CD14-positive monocyte (primary cell): Measurements from ENCODE around the gene MT1A. TPM values are rescaled to one million over a fixed set of nuclear protein-coding genes. Genes with fewer than 3 reads are reported as not detected.

Experiments used
- DNase-seq, 3 donors: peaks; one replicate each; pipeline ENCODE4 v3.0.0-alpha.2; 2011 to 2022
- H2AFZ ChIP-seq: 2 replicates; pipeline ENCODE4 v1.6.0; 2012; ENCODE audit warnings: mild to moderate bottlenecking, low read depth, low read length, inconsistent platforms; ENCODE audit not compliant: insufficient read depth, poor library complexity, severe bottlenecking
- H3K27ac ChIP-seq, 2 donors: 1 replicate in 1 of 2; 2 replicates in 1 of 2; pipeline ENCODE4 v1.5.1; 2012 to 2013; ENCODE audit warnings: low read length in 2 of 2, control low read depth in 1 of 2, inconsistent platforms in 1 of 2, low read depth in 1 of 2, mild to moderate bottlenecking in 1 of 2
- H3K27me3 ChIP-seq, 2 donors: one replicate each; pipeline versions ENCODE4 v1.6.0 to v1.6.1; 2011 to 2013; ENCODE audit warnings: low read length in 2 of 2; ENCODE audit not compliant: control insufficient read depth in 2 of 2, insufficient read depth in 2 of 2
- H3K36me3 ChIP-seq, 2 donors: replicated peaks in 1 of 2; 1 replicate in 1 of 2; 2 replicates in 1 of 2; pipeline versions ENCODE4 v1.5.1 to v1.6.1; 2012 to 2013; ENCODE audit warnings: low read length in 2 of 2, control low read depth in 1 of 2, inconsistent platforms in 1 of 2, mild to moderate bottlenecking in 1 of 2; ENCODE audit not compliant: insufficient read depth in 2 of 2, control insufficient read depth in 1 of 2
- H3K4me1 ChIP-seq, 2 donors: 1 replicate in 1 of 2; 2 replicates in 1 of 2; pipeline versions ENCODE4 v1.5.1 to v1.6.1; 2012 to 2013; ENCODE audit warnings: low read length in 2 of 2, control low read depth in 1 of 2, inconsistent platforms in 1 of 2, mild to moderate bottlenecking in 1 of 2, moderate library complexity in 1 of 2; ENCODE audit not compliant: insufficient read depth in 2 of 2, control insufficient read depth in 1 of 2
- H3K4me2 ChIP-seq: replicated peaks from 2 replicates; pipeline ENCODE3; 2012; ENCODE audit warnings: low read length, moderate library complexity, mild to moderate bottlenecking; ENCODE audit not compliant: poor library complexity, severe bottlenecking; ENCODE audit errors: extremely low read depth
- H3K4me3 ChIP-seq, 3 experiments: fragments of 200-600 bp in 1 of 3; sonication (generic) in 1 of 3; replicated peaks in 1 of 3; 1 replicate in 2 of 3; 2 replicates in 1 of 3; pipeline ENCODE4 v1.5.1; 2011 to 2013; ENCODE audit warnings: low read length in 3 of 3, mild to moderate bottlenecking in 3 of 3, control low read depth in 2 of 3, low read depth in 2 of 3, inconsistent platforms in 1 of 3, moderate library complexity in 1 of 3
- H3K79me2 ChIP-seq: 2 replicates; pipeline ENCODE4 v1.6.0; 2012; ENCODE audit warnings: mild to moderate bottlenecking, control low read depth, inconsistent platforms, low read length, moderate library complexity; ENCODE audit not compliant: insufficient read depth
- H3K9ac ChIP-seq: 2 replicates; pipeline ENCODE4 v1.6.0; 2017; ENCODE audit warnings: low read length, mild to moderate bottlenecking; ENCODE audit not compliant: insufficient read depth, poor library complexity, severe bottlenecking
- H3K9me3 ChIP-seq, 2 donors: replicated peaks in 1 of 2; 1 replicate in 1 of 2; 2 replicates in 1 of 2; pipeline versions ENCODE4 v1.5.1 to v1.6.1; 2012 to 2013; ENCODE audit warnings: low read length in 2 of 2, control low read depth in 1 of 2; ENCODE audit not compliant: control insufficient read depth in 1 of 2, insufficient read depth in 1 of 2
- H4K20me1 ChIP-seq: 2 replicates; pipeline ENCODE4 v1.6.0; 2012; ENCODE audit warnings: mild to moderate bottlenecking, low read length, control low read depth, moderate library complexity; ENCODE audit not compliant: insufficient read depth
- H3K27ac Mint-ChIP-seq, 7 donors: one replicate each; pipeline ENCODE4 v1.8.0; 2020; ENCODE audit warnings: mild to moderate bottlenecking in 7 of 7, mixed read lengths in 7 of 7, moderate library complexity in 6 of 7, inconsistent platforms in 2 of 7
- H3K27me3 Mint-ChIP-seq, 3 donors: one replicate each; pipeline ENCODE4 v1.8.0; 2021 to 2022; ENCODE audit warnings: low read depth in 3 of 3, mild to moderate bottlenecking in 3 of 3, mixed read lengths in 3 of 3, moderate library complexity in 3 of 3, inconsistent platforms in 1 of 3
- H3K36me3 Mint-ChIP-seq, 2 donors: one replicate each; pipeline ENCODE4 v1.8.0; 2020; ENCODE audit warnings: mixed read lengths in 2 of 2, inconsistent platforms in 1 of 2, mild to moderate bottlenecking in 1 of 2
- H3K4me1 Mint-ChIP-seq: one replicate; pipeline ENCODE4 v1.8.0; 2020; ENCODE audit warnings: mild to moderate bottlenecking, mixed read lengths
- H3K4me3 Mint-ChIP-seq, 2 donors: one replicate each; pipeline ENCODE4 v1.8.0; 2020; ENCODE audit warnings: mild to moderate bottlenecking in 2 of 2, mixed read lengths in 2 of 2, moderate library complexity in 1 of 2
- H3K9me3 Mint-ChIP-seq, 7 donors: one replicate each; pipeline ENCODE4 v1.8.0; 2020 to 2022; ENCODE audit warnings: mixed read lengths in 7 of 7, mild to moderate bottlenecking in 6 of 7, moderate library complexity in 6 of 7, inconsistent platforms in 2 of 7
- CTCF ChIP-seq: fragments of 200-600 bp; IDR thresholded peaks from one replicate; pipeline ENCODE4 v1.8.0; 2022; ENCODE audit warnings: antibody characterized with exemption, mild to moderate bottlenecking
- WGBS: methylation state at CpG from one replicate; pipeline ENCODE4 v1.1.5; 2013; ENCODE audit warnings: missing lambda C conversion rate; ENCODE audit not compliant: insufficient coverage; 5-methylcytosine and 5-hydroxymethylcytosine counted together
- intact Hi-C, 2 donors: fragments of 100-400 bp; cut with micrococcal nuclease; formaldehyde crosslinking; loops; one replicate each; pipeline versions ENCODE4 v1.15.0 to v1.15.1; 2023
- polyA plus RNA-seq, 3 donors: library from polyadenylated mRNA; depleted of rRNA in 1 of 3; unstranded in 2 of 3; stranded (reverse) in 1 of 3; fragments of 300-500 nt in 2 of 3; fragments of >200 nt in 1 of 3; fragmentation: Illumina TruSeq in 2 of 3; gene quantifications; 1 replicate in 2 of 3; 2 replicates in 1 of 3; pipeline ENCODE4 v1.2.3, GENCODE V29; 2012 to 2021

The MT1A gene
- polyA plus RNA-seq, 3 donors = not detected

DNA sequence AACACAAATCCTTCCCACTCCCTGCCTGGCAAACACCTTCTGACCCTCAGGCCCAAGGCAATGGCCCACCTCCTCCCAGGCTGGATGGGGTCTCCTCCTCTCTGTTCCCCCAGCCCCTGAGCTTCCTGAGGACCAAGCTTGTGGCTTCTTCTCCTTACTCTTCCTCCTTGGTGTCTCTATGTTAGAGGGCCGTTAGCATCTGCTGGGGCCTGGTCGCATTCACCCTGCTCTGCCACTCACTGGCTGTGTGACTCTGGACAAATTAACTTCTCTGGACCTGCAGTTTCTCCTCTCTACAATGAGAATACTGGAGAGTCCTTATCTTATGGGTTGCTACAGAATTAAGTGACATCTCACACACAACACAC lies 30.8 kb upstream of the MT1A start:
- peak overlapping the region; percentile 82 to 91 (median 88) for H3K27ac Mint-ChIP-seq
- Histone ChIP-seq H4K20me1 (no peaks in the 10 kb centered on the region), H3K9ac (peak overlapping the region; percentile 65), H3K27me3 (no peaks in the 10 kb centered on the region), H3K4me2 (peak overlapping the region; percentile 87), H3K9me3 (no peaks in the 10 kb centered on the region), H3K79me2 (no peaks in the 10 kb centered on the region), H3K4me1 (peaks cover 34 to 41% of the 10 kb centered on the region in 2 donors), H3K27ac (peak overlapping the region; percentile 65 to 93), H3K4me3 (peak overlapping the region in 2 of 3 experiments; percentile 46 to 97), H2AFZ (peak overlapping the region; percentile 79), H3K36me3 (no peaks in the 10 kb centered on the region)
- H3K36me3 Mint-ChIP-seq = no peaks in the 10 kb centered on the region
- TF ChIP-seq CTCF = no peak
- WGBS = no CpG with 5 or more reads among the region's 2 CpGs
- H3K27me3 Mint-ChIP-seq = peaks cover 2 to 3% (median 2%) of the 10 kb centered on the region in 3 donors
- peaks cover 0 to 3% (median 0%) of the 10 kb centered on the region in 7 donors for H3K9me3 Mint-ChIP-seq
- intact Hi-C loops = loop anchor here (10.0 kb wide), 3 partner anchors 97 to 577 kb away; partner anchors contain the start of genes NUDT21 (in 1 of the 2), OGFOD1 (in 1 of the 2), PSME3IP1 (in 1 of the 2) and RSPRY1 (in 1 of the 2)
- DNase-seq = no peak
- peak overlapping the region; percentile 75 to 79 for H3K4me3 Mint-ChIP-seq
- peaks cover 43% of the 10 kb centered on the region for H3K4me1 Mint-ChIP-seq

- Histone ChIP-seq H3K27ac (peak within 1 kb of the TSS; percentile 81 to 93), H3K79me2 (no peaks in the 10 kb centered on the region), H3K27me3 (no peaks in the 10 kb centered on the region), H3K4me2 (peak within 1 kb of the TSS; percentile 87), H3K4me1 (peaks cover 34 to 41% of the 10 kb centered on the region in 2 donors), H3K4me3 (peak within 1 kb of the TSS; percentile 87 to 97 (median 87)), H3K36me3 (no peaks in the 10 kb centered on the region), H2AFZ (peak within 1 kb of the TSS; percentile 79), H3K9me3 (no peaks in the 10 kb centered on the region), H4K20me1 (no peaks in the 10 kb centered on the region), H3K9ac (peak within 1 kb of the TSS; percentile 65)
- peak within 1 kb of the TSS; percentile 88 to 96 (median 94) for H3K27ac Mint-ChIP-seq
- H3K36me3 Mint-ChIP-seq = no peaks in the 10 kb centered on the region
- WGBS = 7% methylated on average over 59 of the region's 62 CpGs
- intact Hi-C loops = loop anchor here (10.0 kb wide), 3 partner anchors 97 to 577 kb away; partner anchors contain the start of genes NUDT21 (in 1 of the 2), OGFOD1 (in 1 of the 2), PSME3IP1 (in 1 of the 2) and RSPRY1 (in 1 of the 2)
- H3K4me1 Mint-ChIP-seq = peaks cover 43% of the 10 kb centered on the region
- H3K27me3 Mint-ChIP-seq = peaks cover 2 to 3% (median 2%) of the 10 kb centered on the region in 3 donors
- H3K9me3 Mint-ChIP-seq = peaks cover 0 to 3% (median 0%) of the 10 kb centered on the region in 7 donors
- no peak for TF ChIP-seq CTCF
- H3K4me3 Mint-ChIP-seq = peak within 1 kb of the TSS; percentile 87 to 94
- DNase-seq = peak; percentile 84 to 91 (median 89)
Measured at GRCh38 chr16:56608043-56608875, 30.2 kb upstream of the MT1A start, which contains the start of gene MT2A. Gene MT2A (plus strand): TSS chr16:56608584. CDS start chr16:56608656, 72 bp downstream.
